Mesenchymal stem cell (in vitro differentiated cells and primary cell): ENCODE data around the gene SLC25A17.
"Not testable (repeated sequence)": the region's sequence is repeated elsewhere in the genome, so short reads cannot be mapped to it uniquely, and the experiment has no call there.

Source experiments
- DNase-seq: peaks from one replicate; pipeline ENCODE4 v3.0.0-alpha.2; 2013
- H2AFZ ChIP-seq: one replicate; pipeline ENCODE4 v1.6.1; 2013; ENCODE audit warnings: low read depth, mild to moderate bottlenecking, control low read depth, inconsistent platforms, low read length, moderate library complexity
- H2AK5ac ChIP-seq: 2 replicates; pipeline ENCODE4 v1.6.1; 2013; ENCODE audit warnings: low read length, moderate library complexity, mild to moderate bottlenecking, inconsistent platforms; ENCODE audit not compliant: severe bottlenecking
- H2BK120ac ChIP-seq: one replicate; pipeline ENCODE4 v1.6.1; 2013; ENCODE audit warnings: low read depth, mild to moderate bottlenecking, inconsistent platforms, low read length, moderate library complexity
- H2BK12ac ChIP-seq, 2 experiments: one replicate each; pipeline ENCODE4 v1.6.1; 2013; ENCODE audit warnings: inconsistent platforms in 2 of 2, low read length in 2 of 2, mild to moderate bottlenecking in 2 of 2, moderate library complexity in 2 of 2, control low read depth in 1 of 2
- H2BK15ac ChIP-seq: one replicate; pipeline ENCODE4 v1.6.1; 2013; ENCODE audit warnings: mild to moderate bottlenecking, low read depth, inconsistent platforms; ENCODE audit not compliant: poor library complexity, severe bottlenecking
- H2BK5ac ChIP-seq: 2 replicates; pipeline ENCODE4 v1.6.1; 2013; ENCODE audit warnings: low read depth, mild to moderate bottlenecking, low read length, control low read depth, inconsistent platforms; ENCODE audit not compliant: poor library complexity, severe bottlenecking
- H3K14ac ChIP-seq, 2 experiments: one replicate each; pipeline ENCODE4 v1.6.1; 2013; ENCODE audit warnings: inconsistent platforms in 2 of 2, low read length in 2 of 2, control low read depth in 1 of 2, mild to moderate bottlenecking in 1 of 2, moderate library complexity in 1 of 2
- H3K18ac ChIP-seq, 2 experiments: one replicate each; pipeline ENCODE4 v1.6.1; 2013; ENCODE audit warnings: inconsistent platforms in 2 of 2, low read length in 2 of 2, control low read depth in 1 of 2, low read depth in 1 of 2, mild to moderate bottlenecking in 1 of 2
- H3K23ac ChIP-seq, 2 experiments: one replicate each; pipeline ENCODE4 v1.6.1; 2013; ENCODE audit warnings: inconsistent platforms in 2 of 2, low read length in 2 of 2, mild to moderate bottlenecking in 2 of 2, moderate library complexity in 2 of 2, control low read depth in 1 of 2
- H3K27ac ChIP-seq: 2 replicates; pipeline ENCODE4 v1.5.1; 2013; ENCODE audit warnings: mild to moderate bottlenecking, moderate library complexity, low read length, control low read depth, inconsistent platforms; ENCODE audit not compliant: poor library complexity, severe bottlenecking
- H3K27me3 ChIP-seq, 2 experiments: 2 replicates each; pipeline versions ENCODE4 v1.6.1 to v1.7.0; 2013; ENCODE audit warnings: low read length in 2 of 2, mild to moderate bottlenecking in 2 of 2, moderate library complexity in 2 of 2, control low read depth in 1 of 2, inconsistent platforms in 1 of 2; ENCODE audit not compliant: control insufficient read depth in 1 of 2, insufficient read depth in 1 of 2
- H3K36me3 ChIP-seq, 2 experiments: 2 replicates each; pipeline versions ENCODE4 v1.6.1 to v1.7.0; 2013; ENCODE audit warnings: low read length in 2 of 2, control low read depth in 1 of 2, inconsistent platforms in 1 of 2, low read depth in 1 of 2, mild to moderate bottlenecking in 1 of 2; ENCODE audit not compliant: insufficient read depth in 2 of 2, control insufficient read depth in 1 of 2
- H3K4ac ChIP-seq, 2 experiments: one replicate each; pipeline ENCODE4 v1.6.1; 2013; ENCODE audit warnings: inconsistent platforms in 2 of 2, low read length in 2 of 2, mild to moderate bottlenecking in 2 of 2, moderate library complexity in 2 of 2, control low read depth in 1 of 2, low read depth in 1 of 2
- H3K4me1 ChIP-seq: 2 replicates; pipeline ENCODE4 v1.6.1; 2013; ENCODE audit warnings: low read depth, low read length, control low read depth; ENCODE audit not compliant: control insufficient read depth, insufficient read depth
- H3K4me2 ChIP-seq: 2 replicates; pipeline ENCODE4 v1.6.1; 2013; ENCODE audit warnings: low read length, mild to moderate bottlenecking, inconsistent platforms; ENCODE audit not compliant: poor library complexity, severe bottlenecking
- H3K4me3 ChIP-seq, 2 experiments: 2 replicates each; pipeline versions ENCODE4 v1.5.1 to v1.7.0; 2013; ENCODE audit warnings: low read length in 2 of 2, mild to moderate bottlenecking in 2 of 2, control low read depth in 1 of 2, low read depth in 1 of 2; ENCODE audit not compliant: insufficient read depth in 1 of 2
- H3K79me1 ChIP-seq: replicated peaks from 2 replicates; pipeline ENCODE4 v1.6.1; 2013; ENCODE audit warnings: mild to moderate bottlenecking, control low read depth, low read length, inconsistent platforms; ENCODE audit not compliant: poor library complexity, severe bottlenecking
- H3K9ac ChIP-seq: 2 replicates; pipeline ENCODE4 v1.7.0; 2013; ENCODE audit warnings: mild to moderate bottlenecking, low read length, moderate library complexity
- H3K9me3 ChIP-seq: 2 replicates; pipeline ENCODE4 v1.7.0; 2013; ENCODE audit warnings: mild to moderate bottlenecking, low read length; ENCODE audit not compliant: control insufficient read depth
- H4K8ac ChIP-seq: one replicate; pipeline ENCODE4 v1.6.1; 2013; ENCODE audit warnings: inconsistent platforms, mild to moderate bottlenecking, low read length, moderate library complexity
- H4K91ac ChIP-seq: one replicate; pipeline ENCODE4 v1.6.1; 2013; ENCODE audit warnings: mild to moderate bottlenecking, low read length, inconsistent platforms
- WGBS: methylation state at CpG from one replicate; pipeline ENCODE4 v1.1.7; 2013; ENCODE audit warnings: mixed read lengths; 5-methylcytosine and 5-hydroxymethylcytosine counted together

Gene SLC25A17

DNA sequence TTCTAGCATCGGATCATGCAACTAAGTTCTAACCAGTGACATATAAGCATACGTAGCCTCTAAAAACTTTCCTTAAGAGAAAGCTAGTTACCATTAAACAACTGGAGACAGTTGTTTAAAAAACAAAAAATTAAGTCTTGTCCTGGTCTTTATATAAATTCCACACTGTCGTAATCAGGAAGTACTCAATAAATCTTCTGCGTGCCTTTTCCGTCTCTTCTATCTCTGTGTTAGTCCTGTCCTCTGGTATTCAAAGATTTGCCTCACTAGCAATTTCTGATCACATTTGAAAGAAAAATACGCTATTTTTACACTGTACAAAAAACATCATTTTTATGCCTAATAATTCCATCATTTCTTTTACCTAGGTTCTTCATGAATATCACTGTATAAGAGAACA is 10.0 kb upstream of the SLC25A17 start:
- Histone ChIP-seq H2BK5ac (no peak overlapping the region), H3K4ac (no peak overlapping the region), H3K36me3 (peaks cover 19 to 91% of the 10 kb centered on the region in 2 experiments), H3K27me3 (no peaks in the 10 kb centered on the region), H2BK15ac (no peak overlapping the region), H3K9me3 (no peaks in the 10 kb centered on the region), H3K4me1 (peaks cover 2% of the 10 kb centered on the region), H4K8ac (no peak overlapping the region), H3K23ac (no peak overlapping the region), H3K79me1 (peaks cover 8% of the 10 kb centered on the region), H2AFZ (no peak overlapping the region), H2BK12ac (no peak overlapping the region), H3K9ac (no peak overlapping the region), H3K27ac (no peak overlapping the region), H3K4me2 (no peak overlapping the region), H3K14ac (no peak overlapping the region), H2AK5ac (no peak overlapping the region), H4K91ac (no peak overlapping the region), H2BK120ac (no peak overlapping the region), H3K4me3 (no peak overlapping the region), H3K18ac (no peak overlapping the region)
- WGBS: 82% methylated on average over 6 of the region's 6 CpGs
- DNase-seq: peak; percentile 43

DNA sequence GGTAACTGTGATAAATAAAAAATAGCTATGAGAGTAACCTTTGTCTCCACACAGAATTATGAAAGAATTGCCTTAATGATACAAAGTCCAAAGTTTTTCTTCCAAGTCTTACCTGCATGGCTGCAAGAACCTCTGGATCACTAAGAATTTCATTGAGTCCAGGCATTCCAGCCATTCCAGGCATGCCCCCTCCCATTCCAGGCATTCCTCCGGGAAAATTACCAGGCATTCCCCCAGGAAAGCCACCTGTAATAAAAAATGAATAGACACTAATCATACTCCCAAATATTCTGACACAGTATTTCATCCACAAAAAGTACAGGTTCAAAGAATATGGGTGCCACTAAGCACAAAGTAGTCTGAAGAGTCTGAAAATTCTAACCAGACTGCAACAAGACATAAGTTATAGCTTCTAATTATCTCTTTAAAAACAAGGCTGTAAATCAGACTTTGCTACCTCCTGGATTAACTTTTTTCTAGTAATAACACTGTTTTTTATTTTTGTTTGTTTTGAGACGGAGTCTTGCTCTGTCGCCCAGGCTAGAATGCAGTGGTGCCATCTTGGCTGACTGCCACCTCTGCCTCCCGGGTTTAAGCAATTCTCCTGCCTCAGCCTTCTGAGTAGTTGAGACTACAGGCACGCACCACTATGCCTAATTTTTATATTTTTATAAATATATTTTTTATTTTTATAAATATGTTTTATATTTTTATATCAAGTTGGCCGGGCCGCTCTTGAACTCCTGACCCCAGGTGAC is 8.0 kb upstream of the SLC25A17 start:
- no peaks in the 10 kb centered on the region for H3K9me3 ChIP-seq
- H2BK15ac ChIP-seq: no peak overlapping the region
- no peak for DNase-seq
- H3K79me1 ChIP-seq: peaks cover 3% of the 10 kb centered on the region
- 100% methylated on average over 5 of the region's 7 CpGs for whole genome bisulfite sequencing
- H3K36me3 ChIP-seq: peaks cover 11 to 93% of the 10 kb centered on the region in 2 experiments
- H4K91ac ChIP-seq: no peak overlapping the region
- no peak overlapping the region for H3K4me2 ChIP-seq
- no peak overlapping the region for H2AFZ ChIP-seq
- no peak overlapping the region for H3K4me3 ChIP-seq
- H3K23ac ChIP-seq: no peak overlapping the region
- H4K8ac ChIP-seq: no peak overlapping the region
- H3K18ac ChIP-seq: no peak overlapping the region
- no peak overlapping the region for H2BK12ac ChIP-seq
- no peak overlapping the region for H2BK120ac ChIP-seq
- peak overlapping the region; percentile 10 for H3K27ac ChIP-seq
- H3K4me1 ChIP-seq: peaks cover 2% of the 10 kb centered on the region
- H3K27me3 ChIP-seq: no peaks in the 10 kb centered on the region
- no peak overlapping the region for H3K14ac ChIP-seq
- no peak overlapping the region for H2BK5ac ChIP-seq
- H3K9ac ChIP-seq: no peak overlapping the region
- no peak overlapping the region for H2AK5ac ChIP-seq
- no peak overlapping the region for H3K4ac ChIP-seq

DNA sequence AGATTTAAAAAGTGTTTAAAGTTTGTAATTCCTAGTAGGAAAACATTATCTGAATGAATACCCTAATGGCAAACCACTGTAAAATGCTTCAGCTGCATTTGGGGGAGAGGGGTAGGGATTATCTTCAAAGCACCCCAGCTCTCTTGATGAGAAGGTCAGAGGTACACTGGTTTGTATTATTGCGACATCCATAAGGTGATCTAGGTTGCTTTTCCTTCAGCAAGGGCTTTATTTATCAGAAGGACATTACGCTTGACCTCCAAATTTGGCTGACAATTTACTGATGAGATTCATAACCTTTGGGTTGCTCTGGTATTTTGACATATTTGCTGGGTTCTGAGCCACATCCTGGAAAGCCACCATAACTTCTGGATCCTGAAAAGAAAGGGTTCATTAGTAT is 7.1 kb upstream of the SLC25A17 start:
- not testable (repeated sequence) for H3K79me1 ChIP-seq, H3K4me3 ChIP-seq, H2AFZ ChIP-seq, H2BK120ac ChIP-seq, H3K14ac ChIP-seq, H2AK5ac ChIP-seq, H3K4ac ChIP-seq, H3K4me2 ChIP-seq, H2BK12ac ChIP-seq, DNase-seq, H4K91ac ChIP-seq, H3K9ac ChIP-seq, H4K8ac ChIP-seq, H2BK15ac ChIP-seq, H3K9me3 ChIP-seq, H2BK5ac ChIP-seq, H3K23ac ChIP-seq, H3K27ac ChIP-seq, H3K18ac ChIP-seq, H3K4me1 ChIP-seq, H3K27me3 ChIP-seq
- H3K36me3 ChIP-seq: peaks cover 9 to 86% of the 10 kb centered on the region in 2 experiments
- WGBS: 100% methylated on average over 2 of the region's 2 CpGs

DNA sequence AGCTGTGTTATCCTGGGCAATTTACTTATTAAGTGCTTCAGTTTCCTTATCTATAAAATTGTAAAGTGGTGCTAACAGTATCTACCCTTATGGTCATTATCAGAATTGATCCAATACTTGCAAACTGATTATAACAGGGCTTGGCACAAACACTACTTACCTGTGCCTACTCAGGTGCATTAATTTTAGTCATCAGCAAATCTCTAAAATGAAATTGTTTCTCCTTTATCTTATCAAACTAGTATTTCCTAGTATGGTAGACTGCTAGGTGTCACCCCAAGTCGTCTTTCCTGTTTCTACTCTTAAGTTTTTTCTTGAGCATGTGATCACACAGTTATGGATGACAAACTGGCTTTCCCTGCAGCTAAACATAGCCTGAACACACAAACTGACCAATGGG is 4.3 kb upstream of the SLC25A17 start:
- Histone ChIP-seq H3K14ac (no peak overlapping the region), H3K27ac (no peak overlapping the region), H2BK12ac (no peak overlapping the region), H2BK5ac (no peak overlapping the region), H3K27me3 (no peaks in the 10 kb centered on the region), H4K91ac (no peak overlapping the region), H3K9ac (no peak overlapping the region), H2BK120ac (no peak overlapping the region), H3K9me3 (no peaks in the 10 kb centered on the region), H3K4me3 (no peak overlapping the region), H4K8ac (no peak overlapping the region), H3K4ac (no peak overlapping the region), H2AFZ (no peak overlapping the region), H3K36me3 (peaks cover 9 to 57% of the 10 kb centered on the region in 2 experiments), H3K4me1 (peaks cover 5% of the 10 kb centered on the region), H2AK5ac (no peak overlapping the region), H3K18ac (no peak overlapping the region), H2BK15ac (no peak overlapping the region), H3K4me2 (no peak overlapping the region), H3K23ac (no peak overlapping the region), H3K79me1 (peaks cover 5% of the 10 kb centered on the region)
- 100% methylated on average over 1 of the region's 1 CpG for WGBS
- DNase-seq: no peak
